AG09309 (cell line): ENCODE data around the gene ZNF514.

Experiments used
- DNase-seq: peaks from one replicate; pipeline ENCODE4 v3.0.0-alpha.2; 2010; ENCODE audit warnings: low read depth
- H3K4me3 ChIP-seq: 2 replicates; pipeline ENCODE4 v1.5.1; 2011; ENCODE audit warnings: mild to moderate bottlenecking, low read depth, low read length, moderate library complexity; ENCODE audit not compliant: control insufficient read depth
- TF ChIP-seq, protein P1 (sequence below): IDR thresholded peaks from 2 replicates; pipeline ENCODE4 v1.5.1; 2011; ENCODE audit warnings: mild to moderate bottlenecking, low read depth, low read length, inconsistent platforms; ENCODE audit not compliant: insufficient read depth, control insufficient read depth; ENCODE audit errors: missing control alignments

ZNF514 gene

GRCh38 chr2:95143838-95144237 is 15.8 kb downstream of the ZNF514 start:
- TF ChIP-seq, protein P1, sequence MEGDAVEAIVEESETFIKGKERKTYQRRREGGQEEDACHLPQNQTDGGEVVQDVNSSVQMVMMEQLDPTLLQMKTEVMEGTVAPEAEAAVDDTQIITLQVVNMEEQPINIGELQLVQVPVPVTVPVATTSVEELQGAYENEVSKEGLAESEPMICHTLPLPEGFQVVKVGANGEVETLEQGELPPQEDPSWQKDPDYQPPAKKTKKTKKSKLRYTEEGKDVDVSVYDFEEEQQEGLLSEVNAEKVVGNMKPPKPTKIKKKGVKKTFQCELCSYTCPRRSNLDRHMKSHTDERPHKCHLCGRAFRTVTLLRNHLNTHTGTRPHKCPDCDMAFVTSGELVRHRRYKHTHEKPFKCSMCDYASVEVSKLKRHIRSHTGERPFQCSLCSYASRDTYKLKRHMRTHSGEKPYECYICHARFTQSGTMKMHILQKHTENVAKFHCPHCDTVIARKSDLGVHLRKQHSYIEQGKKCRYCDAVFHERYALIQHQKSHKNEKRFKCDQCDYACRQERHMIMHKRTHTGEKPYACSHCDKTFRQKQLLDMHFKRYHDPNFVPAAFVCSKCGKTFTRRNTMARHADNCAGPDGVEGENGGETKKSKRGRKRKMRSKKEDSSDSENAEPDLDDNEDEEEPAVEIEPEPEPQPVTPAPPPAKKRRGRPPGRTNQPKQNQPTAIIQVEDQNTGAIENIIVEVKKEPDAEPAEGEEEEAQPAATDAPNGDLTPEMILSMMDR, result no peak
- no peak for DNase-seq
- no peak overlapping the region for H3K4me3 ChIP-seq

DNA sequence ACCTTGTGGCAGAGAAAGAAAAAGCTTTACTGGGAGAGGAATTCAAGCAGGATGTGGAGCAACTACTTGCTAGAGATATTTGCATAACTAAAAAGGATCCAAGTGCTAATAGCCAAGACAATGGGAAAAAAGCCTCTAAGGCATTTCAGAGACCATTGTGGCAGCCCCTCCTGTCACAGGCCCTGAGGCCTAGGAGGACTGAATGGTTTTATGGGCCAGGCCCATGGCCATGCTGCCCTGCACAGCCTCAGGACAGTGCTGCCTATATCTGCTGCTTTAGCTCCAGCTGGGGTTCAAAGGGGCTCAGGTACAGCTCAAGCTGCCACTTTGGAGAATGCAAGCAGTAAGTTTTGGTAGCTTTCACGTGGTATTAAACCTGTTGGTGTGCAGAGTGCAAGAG is 20.9 kb downstream of the ZNF514 start:
- H3K4me3 ChIP-seq, result no peak overlapping the region
- TF ChIP-seq, protein P1, result no peak
- no peak for DNase-seq

- DNase-seq, result no peak
- H3K4me3 ChIP-seq, result peak overlapping the region; percentile 93
- TF ChIP-seq, protein P1, result no peak
These were observed 37.5 kb downstream of the ZNF514 start for GRCh38 chr2:95122197-95122551.

- H3K4me3 ChIP-seq, result peak within 1 kb of the TSS; percentile 93
- TF ChIP-seq, protein P1, result peak; percentile 17
- DNase-seq, result peak; percentile 4
These were observed 38.0 kb downstream of the ZNF514 start, which contains the start of gene MRPS5 for GRCh38 chr2:95121407-95122196. Gene MRPS5 (minus strand): TSS chr2:95121808. CDS start chr2:95121791, 17 bp downstream.

GRCh38 chr2:95121093-95121406 is 38.6 kb downstream of the ZNF514 start:
- H3K4me3 ChIP-seq, result peak overlapping the region; percentile 93
- TF ChIP-seq, protein P1, result no peak
- no peak for DNase-seq

- TF ChIP-seq, protein P1, result peak; percentile 85
- DNase-seq, result no peak
- H3K4me3 ChIP-seq, result no peak overlapping the region
These were observed 44.2 kb downstream of the ZNF514 start for GRCh38 chr2:95115418-95115817.
